Kidney tubule cell (primary cell): ENCODE results near the gene TBC1D23.
"Not testable (repeated sequence)": the region's sequence is repeated elsewhere in the genome, so short reads cannot be mapped to it uniquely, and the experiment has no call there.

ENCODE experiments used
- DNase-seq: peaks from one replicate; pipeline ENCODE4 v3.0.0-alpha.2; 2018; ENCODE audit warnings: low spot score

Gene TBC1D23

GRCh38 chr3:100306695-100307094, 45.9 kb downstream of the TBC1D23 start:
- DNase-seq = no peak

GRCh38 chr3:100310355-100310965, 49.7 kb downstream of the TBC1D23 start:
- DNase-seq = no peak

- DNase-seq = no peak
These were observed 50.2 kb downstream of the TBC1D23 start for GRCh38 chr3:100311011-100311410.

- DNase-seq = peak; percentile 64
These were observed 55.9 kb downstream of the TBC1D23 start for GRCh38 chr3:100316641-100317069.

- DNase-seq = no peak
These were observed 57.1 kb downstream of the TBC1D23 start for GRCh38 chr3:100317912-100318311.

- DNase-seq = no peak
These were observed 59.2 kb downstream of the TBC1D23 start for GRCh38 chr3:100319951-100320350.

- no peak for DNase-seq
These were observed 63.3 kb downstream of the TBC1D23 start for GRCh38 chr3:100324044-100324443.

GRCh38 chr3:100325827-100326226, 65.0 kb downstream of the TBC1D23 start:
- no peak for DNase-seq

- DNase-seq = not testable (repeated sequence)
These were observed 66.6 kb downstream of the TBC1D23 start for GRCh38 chr3:100327377-100327776.

- DNase-seq = no peak
These were observed 69.2 kb downstream of the TBC1D23 start for GRCh38 chr3:100329800-100330489.

- DNase-seq = no peak
These were observed 69.9 kb downstream of the TBC1D23 start for GRCh38 chr3:100330651-100331050.

- no peak for DNase-seq
These were observed 70.9 kb downstream of the TBC1D23 start for GRCh38 chr3:100331660-100332059.

GRCh38 chr3:100333051-100333450, 72.3 kb downstream of the TBC1D23 start:
- DNase-seq = no peak

- DNase-seq = no peak
These were observed 73.2 kb downstream of the TBC1D23 start for GRCh38 chr3:100333970-100334487.

- peak; percentile 90 for DNase-seq
These were observed 73.9 kb downstream of the TBC1D23 start, which contains the start of gene NIT2 for GRCh38 chr3:100334488-100335351. Gene NIT2 (plus strand): TSS chr3:100334757. CDS start chr3:100334792, 35 bp downstream.

GRCh38 chr3:100335434-100335833, 74.6 kb downstream of the TBC1D23 start:
- peak; percentile 70 for DNase-seq

- not testable (repeated sequence) for DNase-seq
These were observed 75.4 kb downstream of the TBC1D23 start for GRCh38 chr3:100336229-100336628.

GRCh38 chr3:100338911-100339310, 78.1 kb downstream of the TBC1D23 start:
- no peak for DNase-seq

GRCh38 chr3:100339786-100340185, 79.0 kb downstream of the TBC1D23 start:
- DNase-seq = peak; percentile 40

- DNase-seq = no peak
These were observed 79.7 kb downstream of the TBC1D23 start for GRCh38 chr3:100340527-100340926.

GRCh38 chr3:100348727-100349126, 87.9 kb downstream of the TBC1D23 start:
- DNase-seq = no peak

- DNase-seq = not testable (repeated sequence)
These were observed 91.0 kb downstream of the TBC1D23 start for GRCh38 chr3:100351770-100352169.
